Bone marrow (tissue), 2 donors: ENCODE measurements around the gene BAZ2A.
"Not testable (repeated sequence)": the region's sequence is repeated elsewhere in the genome, so short reads cannot be mapped to it uniquely, and the experiment has no call there.

ENCODE experiments used
- DNase-seq, 2 donors: peaks; one replicate each; lab custom pipeline; 2025; lab: John Stamatoyannopoulos, UW

The BAZ2A gene

GRCh38 chr12:56630180-56630632 is at the start of gene BAZ2A:
Gene BAZ2A (minus strand): TSS chr12:56630326. CDS start chr12:56617530, 12,796 bp downstream.
- DNase-seq, result peak; percentile 53 to 61

- no peak for DNase-seq
These were observed 48.7 kb upstream of the BAZ2A start for GRCh38 chr12:56678852-56679251.

- DNase-seq, result no peak
These were observed 47.6 kb upstream of the BAZ2A start for GRCh38 chr12:56677680-56678079.

GRCh38 chr12:56676851-56677580 is 46.9 kb upstream of the BAZ2A start:
- no peak for DNase-seq

GRCh38 chr12:56671608-56672007 is 41.5 kb upstream of the BAZ2A start:
- no peak for DNase-seq

GRCh38 chr12:56670836-56671235 is 40.7 kb upstream of the BAZ2A start:
- no peak for DNase-seq

GRCh38 chr12:56668197-56668457 is 38.0 kb upstream of the BAZ2A start:
- no peak for DNase-seq

GRCh38 chr12:56661979-56662638 is 32.0 kb upstream of the BAZ2A start:
- DNase-seq, result no peak

- DNase-seq, result no peak
These were observed 31.4 kb upstream of the BAZ2A start for GRCh38 chr12:56661560-56661959.

- DNase-seq, result peak in 1 of 2 donors; percentile 8
These were observed 28.8 kb upstream of the BAZ2A start for GRCh38 chr12:56658921-56659320.

- DNase-seq, result no peak
These were observed 27.6 kb upstream of the BAZ2A start for GRCh38 chr12:56657416-56658379.

GRCh38 chr12:56653781-56654180 is 23.7 kb upstream of the BAZ2A start:
- not testable (repeated sequence) for DNase-seq

GRCh38 chr12:56648023-56648422 is 17.9 kb upstream of the BAZ2A start:
- not testable (repeated sequence) for DNase-seq

GRCh38 chr12:56645717-56646446 is 15.8 kb upstream of the BAZ2A start, which contains the start of gene ATP5F1B:
Gene ATP5F1B (minus strand): TSS chr12:56645984. CDS start chr12:56645963, 21 bp downstream.
- DNase-seq, result peak; percentile 61 to 100

- DNase-seq, result peak in 1 of 2 donors; percentile 6
These were observed 15.1 kb upstream of the BAZ2A start for GRCh38 chr12:56645201-56645716.

- no peak for DNase-seq
These were observed 14.5 kb upstream of the BAZ2A start for GRCh38 chr12:56644654-56645053.

GRCh38 chr12:56641219-56641618 is 11.1 kb upstream of the BAZ2A start:
- DNase-seq, result no peak

- no peak for DNase-seq
These were observed 7.5 kb upstream of the BAZ2A start for GRCh38 chr12:56637621-56638020.

- DNase-seq, result peak; percentile 82 to 96
These were observed 6.8 kb upstream of the BAZ2A start for GRCh38 chr12:56636675-56637540.
